NB4 (cell line): ENCODE results near the gene TEX44.

ENCODE experiments used
- CTCF ChIP-seq: IDR thresholded peaks from one replicate; pipeline ENCODE4 v1.5.1; 2012; ENCODE audit warnings: low read depth, low read length
- POLR2A ChIP-seq: IDR thresholded peaks from 2 replicates; pipeline ENCODE4 v1.6.1; 2011; ENCODE audit warnings: mild to moderate bottlenecking; ENCODE audit not compliant: insufficient read length; ENCODE audit errors: extremely low read depth

- no peak for TF ChIP-seq POLR2A
- no peak for TF ChIP-seq CTCF
These were observed at the start of gene TEX44 for GRCh38 chr2:231592636-231593145.
